Liver (tissue), 3 donors: ENCODE data around the gene ANKRD53.

Experiments used
- HNF4A ChIP-seq, 2 donors: conservative IDR thresholded peaks; 2 replicates each; pipeline ENCODE4 v1.6.1; 2016; ENCODE audit warnings: antibody characterized with exemption in 2 of 2, mild to moderate bottlenecking in 2 of 2
- SP1 ChIP-seq: IDR thresholded peaks from 2 replicates; pipeline ENCODE4 v1.6.1; 2018; ENCODE audit warnings: antibody characterized with exemption, mild to moderate bottlenecking
- TAF1 ChIP-seq: conservative IDR thresholded peaks from 2 replicates; pipeline ENCODE4 v1.6.1; 2016; ENCODE audit warnings: antibody characterized with exemption, mild to moderate bottlenecking
- YY1 ChIP-seq: IDR thresholded peaks from 2 replicates; pipeline ENCODE4 v1.6.1; 2016; ENCODE audit warnings: antibody characterized with exemption, mild to moderate bottlenecking
- ZBTB33 ChIP-seq: IDR thresholded peaks from 2 replicates; pipeline ENCODE4 v1.6.1; 2016; ENCODE audit warnings: antibody characterized with exemption
- TF ChIP-seq, protein P1 (sequence below): fragments of 150-350 bp; IDR thresholded peaks from 2 replicates; pipeline ENCODE4 v1.5.1; 2017; ENCODE audit warnings: improper control_type of control experiment, low read depth, low read length; ENCODE audit not compliant: missing input control
- TF ChIP-seq, protein P2 (sequence below): IDR thresholded peaks from 2 replicates; pipeline ENCODE4 v1.6.1; 2016; ENCODE audit warnings: antibody characterized with exemption
- donor health status: healthy.
- donor health status: healthy.

DNA sequence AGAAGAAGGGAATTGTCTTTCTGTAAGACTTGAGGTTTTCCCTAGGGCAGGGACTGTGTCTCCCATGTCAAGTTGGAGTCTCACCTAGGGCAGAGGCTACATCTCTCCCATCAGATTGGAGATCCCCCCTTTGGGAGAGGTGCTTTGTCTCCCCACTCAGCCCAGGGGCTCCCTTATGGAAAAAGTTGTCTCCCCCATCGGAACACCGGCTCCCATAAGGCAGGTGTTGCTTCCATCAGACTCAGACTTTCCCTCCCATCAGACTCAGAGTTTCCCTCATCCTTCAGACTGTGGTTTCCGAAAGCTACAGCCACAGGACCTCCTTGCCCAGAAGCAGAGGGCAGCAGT, 5.8 kb downstream of the ANKRD53 start:
- TF ChIP-seq, protein P1, sequence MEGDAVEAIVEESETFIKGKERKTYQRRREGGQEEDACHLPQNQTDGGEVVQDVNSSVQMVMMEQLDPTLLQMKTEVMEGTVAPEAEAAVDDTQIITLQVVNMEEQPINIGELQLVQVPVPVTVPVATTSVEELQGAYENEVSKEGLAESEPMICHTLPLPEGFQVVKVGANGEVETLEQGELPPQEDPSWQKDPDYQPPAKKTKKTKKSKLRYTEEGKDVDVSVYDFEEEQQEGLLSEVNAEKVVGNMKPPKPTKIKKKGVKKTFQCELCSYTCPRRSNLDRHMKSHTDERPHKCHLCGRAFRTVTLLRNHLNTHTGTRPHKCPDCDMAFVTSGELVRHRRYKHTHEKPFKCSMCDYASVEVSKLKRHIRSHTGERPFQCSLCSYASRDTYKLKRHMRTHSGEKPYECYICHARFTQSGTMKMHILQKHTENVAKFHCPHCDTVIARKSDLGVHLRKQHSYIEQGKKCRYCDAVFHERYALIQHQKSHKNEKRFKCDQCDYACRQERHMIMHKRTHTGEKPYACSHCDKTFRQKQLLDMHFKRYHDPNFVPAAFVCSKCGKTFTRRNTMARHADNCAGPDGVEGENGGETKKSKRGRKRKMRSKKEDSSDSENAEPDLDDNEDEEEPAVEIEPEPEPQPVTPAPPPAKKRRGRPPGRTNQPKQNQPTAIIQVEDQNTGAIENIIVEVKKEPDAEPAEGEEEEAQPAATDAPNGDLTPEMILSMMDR = no peak
- no peak for TF ChIP-seq TAF1
- TF ChIP-seq SP1 = no peak
- TF ChIP-seq HNF4A (conservative IDR thresholded peaks at IDR 0.05) = no peak
- TF ChIP-seq, protein P2, sequence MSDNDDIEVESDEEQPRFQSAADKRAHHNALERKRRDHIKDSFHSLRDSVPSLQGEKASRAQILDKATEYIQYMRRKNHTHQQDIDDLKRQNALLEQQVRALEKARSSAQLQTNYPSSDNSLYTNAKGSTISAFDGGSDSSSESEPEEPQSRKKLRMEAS = no peak
- TF ChIP-seq ZBTB33 = no peak
- TF ChIP-seq YY1 = no peak
